KG1 (cell line): ENCODE results near the gene ABCB10.
"Not testable (repeated sequence)": the region's sequence is repeated elsewhere in the genome, so short reads cannot be mapped to it uniquely, and the experiment has no call there.

Source experiments
- DNase-seq: peaks from one replicate; lab custom pipeline; 2025; lab: John Stamatoyannopoulos, UW

Gene ABCB10

GRCh38 chr1:229572286-229572685, 13.8 kb upstream of the ABCB10 start:
- no peak for DNase-seq

- no peak for DNase-seq
Measured at GRCh38 chr1:229570891-229571516, 12.5 kb upstream of the ABCB10 start.

GRCh38 chr1:229570305-229570704, 11.8 kb upstream of the ABCB10 start:
- no peak for DNase-seq

- DNase-seq = no peak
Measured at GRCh38 chr1:229567109-229567868, 8.8 kb upstream of the ABCB10 start.

- no peak for DNase-seq
Measured at GRCh38 chr1:229563701-229564100, 5.2 kb upstream of the ABCB10 start.

- no peak for DNase-seq
Measured at GRCh38 chr1:229563241-229563640, 4.7 kb upstream of the ABCB10 start.

GRCh38 chr1:229562686-229563085, 4.2 kb upstream of the ABCB10 start:
- no peak for DNase-seq

GRCh38 chr1:229561141-229561540, 2.6 kb upstream of the ABCB10 start:
- no peak for DNase-seq

- not testable (repeated sequence) for DNase-seq
Measured at GRCh38 chr1:229560124-229560523, 1.6 kb upstream of the ABCB10 start.

GRCh38 chr1:229559336-229559801, 862 bp upstream of the ABCB10 start:
- DNase-seq = not testable (repeated sequence)

GRCh38 chr1:229557913-229558414, 543 bp downstream of the ABCB10 start:
- DNase-seq = no peak

- no peak for DNase-seq
Measured at GRCh38 chr1:229557200-229557850, 1.2 kb downstream of the ABCB10 start.

- no peak for DNase-seq
Measured at GRCh38 chr1:229554886-229555621, 3.5 kb downstream of the ABCB10 start.

GRCh38 chr1:229553621-229554130, 4.8 kb downstream of the ABCB10 start:
- no peak for DNase-seq

GRCh38 chr1:229552732-229553131, 5.8 kb downstream of the ABCB10 start:
- DNase-seq = no peak

GRCh38 chr1:229550812-229551567, 7.5 kb downstream of the ABCB10 start:
- no peak for DNase-seq

GRCh38 chr1:229547542-229547941, 11.0 kb downstream of the ABCB10 start:
- DNase-seq = no peak

- no peak for DNase-seq
Measured at GRCh38 chr1:229544587-229544986, 13.9 kb downstream of the ABCB10 start.

- no peak for DNase-seq
Measured at GRCh38 chr1:229539863-229540506, 18.5 kb downstream of the ABCB10 start.

GRCh38 chr1:229538945-229539344, 19.6 kb downstream of the ABCB10 start:
- DNase-seq = no peak

- DNase-seq = no peak
Measured at GRCh38 chr1:229537894-229538293, 20.6 kb downstream of the ABCB10 start.
